Measurements from ENCODE around the gene MARK3. TPM values are rescaled to one million over a fixed set of nuclear protein-coding genes. Genes with fewer than 3 reads are reported as not detected.

Gene MARK3
- 100 to 1,000 TPM; 109 to 143 (median 125) TPM for total RNA-seq

DNA sequence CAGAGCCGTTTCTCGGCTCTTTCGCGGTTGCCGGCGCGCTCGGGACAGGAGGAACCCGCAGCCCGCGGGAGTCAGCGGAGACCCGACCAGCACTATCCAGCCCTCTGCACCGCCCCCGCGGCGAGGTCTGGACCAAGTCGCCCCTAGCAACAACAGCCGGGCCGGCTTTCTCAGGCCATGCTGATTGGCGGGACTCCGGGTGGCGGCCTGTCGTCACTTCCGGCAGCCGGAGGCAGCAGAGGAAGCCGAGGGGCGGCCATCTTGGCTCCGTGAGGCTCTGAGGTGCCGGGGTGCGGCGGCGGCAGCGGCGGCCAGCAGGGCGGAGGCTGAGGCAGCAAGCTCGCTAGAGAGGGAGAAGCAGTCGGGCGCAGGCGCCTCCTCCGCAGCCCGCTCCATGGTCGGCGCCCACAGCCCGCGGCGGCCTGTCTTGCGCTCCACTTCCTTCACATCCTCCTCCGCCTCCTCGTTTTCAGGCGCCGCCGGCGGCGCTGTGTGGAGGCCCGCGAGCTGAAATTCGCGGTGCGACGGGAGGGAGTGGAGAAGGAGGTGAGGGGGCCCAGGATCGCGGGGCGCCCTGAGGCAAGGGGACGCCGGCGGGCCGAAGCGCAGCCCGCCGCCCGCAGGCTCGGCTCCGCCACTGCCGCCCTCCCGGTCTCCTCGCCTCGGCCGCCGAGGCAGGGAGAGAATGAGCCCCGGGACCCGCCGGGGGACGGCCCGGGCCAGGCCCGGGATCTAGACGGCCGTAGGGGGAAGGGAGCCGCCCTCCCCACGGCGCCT, at the start of gene MARK3:
Gene MARK3 (plus strand): TSS at position 264 of the 777 bp plus-strand sequence. CDS start 615 bp downstream, outside the sequence.
- H3K36me3 ChIP-seq, result no peaks in the 10 kb centered on the region
- no peaks in the 10 kb centered on the region for H3K27me3 ChIP-seq
- H3K27ac ChIP-seq, result peak within 1 kb of the TSS; percentile 91 to 100 (median 98)
- H3K4me1 ChIP-seq, result peaks cover 0 to 39% (median 30%) of the 10 kb centered on the region in 4 donors
- no peaks in the 10 kb centered on the region for H3K9me3 ChIP-seq
- peak within 1 kb of the TSS; percentile 75 to 95 (median 92) for H3K4me3 ChIP-seq
- 0 to 1% methylated on average over 52 to 54 of the region's 91 CpGs for WGBS, 2 donors
- TF ChIP-seq, protein P1, sequence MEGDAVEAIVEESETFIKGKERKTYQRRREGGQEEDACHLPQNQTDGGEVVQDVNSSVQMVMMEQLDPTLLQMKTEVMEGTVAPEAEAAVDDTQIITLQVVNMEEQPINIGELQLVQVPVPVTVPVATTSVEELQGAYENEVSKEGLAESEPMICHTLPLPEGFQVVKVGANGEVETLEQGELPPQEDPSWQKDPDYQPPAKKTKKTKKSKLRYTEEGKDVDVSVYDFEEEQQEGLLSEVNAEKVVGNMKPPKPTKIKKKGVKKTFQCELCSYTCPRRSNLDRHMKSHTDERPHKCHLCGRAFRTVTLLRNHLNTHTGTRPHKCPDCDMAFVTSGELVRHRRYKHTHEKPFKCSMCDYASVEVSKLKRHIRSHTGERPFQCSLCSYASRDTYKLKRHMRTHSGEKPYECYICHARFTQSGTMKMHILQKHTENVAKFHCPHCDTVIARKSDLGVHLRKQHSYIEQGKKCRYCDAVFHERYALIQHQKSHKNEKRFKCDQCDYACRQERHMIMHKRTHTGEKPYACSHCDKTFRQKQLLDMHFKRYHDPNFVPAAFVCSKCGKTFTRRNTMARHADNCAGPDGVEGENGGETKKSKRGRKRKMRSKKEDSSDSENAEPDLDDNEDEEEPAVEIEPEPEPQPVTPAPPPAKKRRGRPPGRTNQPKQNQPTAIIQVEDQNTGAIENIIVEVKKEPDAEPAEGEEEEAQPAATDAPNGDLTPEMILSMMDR (IDR thresholded peaks at IDR 0.05), result peak; percentile 15 to 71 (median 20)
- peak; percentile 73 to 97 for TF ChIP-seq EP300 (IDR thresholded peaks at IDR 0.05)
- TF ChIP-seq POLR2A (IDR thresholded peaks at IDR 0.05), result peak; percentile 71 to 92
- DNase-seq (ENCODE audit: low spot score in 2 of 2), result peak; percentile 93 to 95

DNA sequence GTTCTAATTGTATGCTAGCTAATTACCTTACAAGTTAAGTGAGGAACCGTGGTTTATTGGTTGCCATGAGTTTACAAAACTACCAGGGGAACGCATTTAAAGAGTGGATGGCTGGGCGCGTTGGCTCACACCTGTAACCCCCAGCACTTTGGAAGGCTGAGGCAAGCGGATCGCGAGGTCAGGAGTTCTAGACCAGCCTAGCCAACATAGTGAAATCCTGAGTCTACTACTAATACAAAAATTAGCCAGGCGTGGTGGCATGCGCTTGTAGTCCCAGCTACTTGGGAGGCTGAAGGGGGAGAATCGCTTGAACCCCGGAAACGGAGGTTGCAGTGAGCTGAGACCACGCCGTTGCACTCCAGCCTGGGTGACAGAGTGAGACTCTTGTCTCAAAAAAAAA, 49.0 kb upstream of the MARK3 start:
- H3K36me3 ChIP-seq, result peaks cover 15 to 60% (median 49%) of the 10 kb centered on the region in 3 donors
- TF ChIP-seq, protein P1 (IDR thresholded peaks at IDR 0.05), result no peak
- TF ChIP-seq POLR2A (IDR thresholded peaks at IDR 0.05), result no peak
- TF ChIP-seq EP300 (IDR thresholded peaks at IDR 0.05), result no peak
- no peak for DNase-seq (ENCODE audit: low spot score in 2 of 2)
- H3K9me3 ChIP-seq, result no peaks in the 10 kb centered on the region
- H3K27ac ChIP-seq, result peak overlapping the region in 1 of 4 donors; percentile 100
- H3K4me1 ChIP-seq, result peaks cover 0 to 51% (median 22%) of the 10 kb centered on the region in 4 donors
- WGBS, 2 donors, result 93% methylated on average over 14 of the region's 14 CpGs
- H3K4me3 ChIP-seq, result peak overlapping the region in 2 of 4 donors; percentile 2 to 95
- no peaks in the 10 kb centered on the region for H3K27me3 ChIP-seq

DNA sequence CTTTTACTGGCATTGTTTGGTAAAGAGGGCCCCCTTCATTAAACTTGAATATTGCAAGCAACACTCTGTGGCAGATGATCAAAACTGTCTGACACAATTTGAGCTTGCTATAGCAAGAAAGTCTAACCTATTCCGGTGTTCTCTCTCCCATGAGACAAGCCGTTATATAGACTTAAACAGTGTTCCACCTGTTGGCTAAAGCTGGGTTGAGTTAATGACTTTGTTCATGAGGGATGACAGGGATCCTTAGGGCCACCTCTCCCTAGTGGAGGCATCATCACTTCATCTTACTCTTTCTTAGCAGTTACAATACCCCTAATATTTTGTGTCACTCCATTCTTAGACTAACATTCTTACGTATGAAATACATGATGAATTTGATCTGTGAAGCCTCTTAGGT, 47.4 kb upstream of the MARK3 start:
- no peaks in the 10 kb centered on the region for H3K27me3 ChIP-seq
- WGBS, 2 donors, result 74 to 82% methylated on average over 3 of the region's 3 CpGs
- H3K36me3 ChIP-seq, result peaks cover 18 to 76% (median 49%) of the 10 kb centered on the region in 3 donors
- H3K9me3 ChIP-seq, result no peaks in the 10 kb centered on the region
- DNase-seq (ENCODE audit: low spot score in 2 of 2), result no peak
- H3K27ac ChIP-seq, result no peak overlapping the region
- H3K4me3 ChIP-seq, result no peak overlapping the region
- peaks cover 0 to 42% (median 15%) of the 10 kb centered on the region in 4 donors for H3K4me1 ChIP-seq
- TF ChIP-seq POLR2A (IDR thresholded peaks at IDR 0.05), result no peak
- TF ChIP-seq, protein P1 (IDR thresholded peaks at IDR 0.05), result no peak
- no peak for TF ChIP-seq EP300 (IDR thresholded peaks at IDR 0.05)

DNA sequence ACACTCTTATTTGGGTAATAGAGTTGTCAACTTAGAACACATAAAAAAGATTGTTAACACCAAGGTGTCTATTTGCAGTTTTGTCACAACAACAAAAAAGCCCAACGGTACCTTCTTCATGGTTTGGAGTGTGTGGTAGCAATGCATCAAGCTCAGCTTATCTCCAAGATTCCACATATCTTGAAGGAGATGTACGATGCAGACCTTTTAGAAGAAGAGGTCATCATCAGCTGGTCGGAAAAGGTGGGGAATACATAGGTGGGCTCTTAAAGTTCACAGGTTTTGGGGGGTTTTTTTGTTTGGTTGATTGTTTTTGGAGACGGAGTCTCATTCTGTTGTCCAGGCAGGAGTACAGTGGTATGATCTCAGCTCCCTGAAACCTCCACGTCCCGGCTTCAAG, 45.7 kb upstream of the MARK3 start:
- peaks cover 18 to 94% (median 61%) of the 10 kb centered on the region in 3 donors for H3K36me3 ChIP-seq
- 84 to 87% methylated on average over 6 of the region's 6 CpGs for WGBS, 2 donors

More for the DNA sequence above, 45.7 kb upstream of the MARK3 start:
- TF ChIP-seq, protein P1 (IDR thresholded peaks at IDR 0.05), result no peak
- no peak for TF ChIP-seq POLR2A (IDR thresholded peaks at IDR 0.05)
- no peak for TF ChIP-seq EP300 (IDR thresholded peaks at IDR 0.05)
- H3K27me3 ChIP-seq, result no peaks in the 10 kb centered on the region
- no peak overlapping the region for H3K27ac ChIP-seq
- H3K4me3 ChIP-seq, result no peak overlapping the region
- no peaks in the 10 kb centered on the region for H3K9me3 ChIP-seq
- peaks cover 0 to 38% (median 14%) of the 10 kb centered on the region in 4 donors for H3K4me1 ChIP-seq
- DNase-seq (ENCODE audit: low spot score in 2 of 2), result no peak
